HG03039 (cell line): ENCODE data around the gene AZGP1.
"Not testable (repeated sequence)": the region's sequence is repeated elsewhere in the genome, so short reads cannot be mapped to it uniquely, and the experiment has no call there.

Experiments used
- ATAC-seq: cut with Tn5 transposase; IDR thresholded peaks from one replicate; pipeline ENCODE4 v1.9.1; 2021; ENCODE audit warnings: mild to moderate bottlenecking, moderate library complexity; ENCODE audit not compliant: unreplicated experiment

AZGP1 gene

DNA sequence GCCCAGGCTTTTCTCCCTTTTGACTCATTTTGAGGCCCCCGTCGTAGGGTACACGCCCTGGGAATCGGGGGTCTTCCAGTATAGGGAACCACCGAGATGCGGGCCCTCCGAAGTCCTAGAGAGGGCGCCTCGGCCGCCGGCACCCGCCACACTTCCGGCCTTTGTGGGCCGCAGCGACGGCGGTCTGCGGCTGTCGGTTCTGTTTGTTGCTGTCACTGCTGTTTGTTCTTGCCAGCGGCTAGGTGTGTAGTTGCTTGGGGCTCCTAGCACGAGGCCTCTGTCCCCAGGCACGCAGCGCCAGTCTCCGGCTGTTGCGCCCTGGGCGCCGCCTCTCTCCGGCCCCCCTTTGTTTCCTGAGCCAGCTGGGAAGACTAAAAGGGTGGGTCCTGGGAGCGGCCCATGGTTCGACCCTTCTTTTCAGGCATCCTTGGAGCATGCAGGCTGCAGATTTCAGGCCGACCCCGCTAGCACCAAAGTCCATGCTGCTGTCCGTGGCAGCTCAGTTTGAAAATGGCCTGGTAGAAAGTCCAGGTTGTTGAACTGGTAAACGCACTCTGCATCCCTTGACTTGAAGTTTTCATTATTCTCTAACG, 21.8 kb upstream of the AZGP1 start:
- ATAC-seq, result no peak

DNA sequence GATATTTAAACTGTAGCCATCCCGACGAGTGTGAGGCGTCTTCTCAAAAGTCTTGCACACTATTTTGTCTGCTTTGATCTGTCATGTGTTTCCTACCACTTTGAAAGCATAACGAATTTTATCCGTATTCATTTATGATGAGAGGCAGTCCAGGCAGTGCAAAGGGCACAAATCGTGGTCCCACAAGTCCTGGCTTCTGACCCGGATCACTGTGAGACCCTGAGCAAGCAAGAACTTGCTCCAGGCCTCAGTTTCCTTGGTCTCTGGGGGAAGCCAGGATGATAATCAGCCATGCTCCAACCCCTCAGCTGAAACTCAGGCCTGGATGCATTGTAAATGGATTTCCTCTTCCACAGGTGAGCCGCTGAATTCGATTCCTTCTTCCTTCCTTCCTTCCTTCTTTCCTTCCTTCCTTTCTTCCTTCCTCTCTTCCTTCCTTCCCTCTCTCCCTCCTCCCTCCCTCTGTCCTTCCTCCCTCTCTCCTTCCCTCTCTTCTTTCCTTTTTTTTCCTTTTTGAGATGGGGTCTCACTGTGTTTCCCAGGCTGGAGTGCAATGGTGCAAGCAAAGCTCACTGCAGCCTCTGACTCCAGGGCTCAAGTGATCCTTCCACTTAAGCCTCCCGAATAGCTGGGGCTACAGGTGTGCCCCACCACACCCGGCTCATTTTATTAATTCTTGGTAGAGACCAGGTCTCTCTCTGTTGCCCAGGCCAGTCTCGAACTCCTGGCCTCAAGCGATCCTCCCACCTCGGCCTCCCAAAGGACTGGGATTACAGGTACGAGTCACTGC, 21.1 kb upstream of the AZGP1 start:
- no peak for ATAC-seq

- ATAC-seq, result no peak
Observed at GRCh38 chr7:99994819-99995218, 19.0 kb upstream of the AZGP1 start.

DNA sequence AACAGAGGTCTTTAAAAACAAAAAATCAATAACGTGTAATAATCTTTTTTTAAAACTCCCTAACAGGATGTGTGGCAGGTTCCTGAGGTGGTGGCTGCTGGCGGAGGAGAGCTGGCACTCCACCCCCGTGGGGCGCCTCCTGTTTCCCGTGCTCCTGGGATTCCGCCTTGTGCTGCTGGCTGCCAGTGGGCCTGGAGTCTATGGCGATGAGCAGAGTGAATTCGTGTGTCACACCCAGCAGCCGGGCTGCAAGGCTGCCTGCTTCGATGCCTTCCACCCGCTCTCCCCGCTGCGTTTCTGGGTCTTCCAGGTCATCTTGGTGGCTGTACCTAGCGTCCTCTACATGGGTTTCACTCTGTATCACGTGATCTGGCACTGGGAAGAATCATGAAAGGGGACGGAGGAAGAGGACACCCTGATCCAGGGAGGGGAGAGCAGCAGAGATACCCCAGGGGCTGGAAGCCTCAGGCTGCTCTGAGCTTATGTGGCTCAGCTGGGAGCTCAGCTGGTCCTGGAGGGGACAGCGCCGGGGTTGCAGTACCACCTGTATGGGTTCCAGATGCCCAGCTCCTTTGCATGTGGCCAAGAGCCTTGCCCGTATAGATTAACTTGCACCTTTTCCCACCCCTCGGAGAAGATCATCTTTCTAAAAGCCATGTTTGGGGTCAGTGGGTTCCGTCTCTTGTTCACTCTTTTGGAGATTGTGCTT, 16.7 kb upstream of the AZGP1 start:
- no peak for ATAC-seq

GRCh38 chr7:99991543-99991942, 15.7 kb upstream of the AZGP1 start:
- ATAC-seq, result not testable (repeated sequence)

DNA sequence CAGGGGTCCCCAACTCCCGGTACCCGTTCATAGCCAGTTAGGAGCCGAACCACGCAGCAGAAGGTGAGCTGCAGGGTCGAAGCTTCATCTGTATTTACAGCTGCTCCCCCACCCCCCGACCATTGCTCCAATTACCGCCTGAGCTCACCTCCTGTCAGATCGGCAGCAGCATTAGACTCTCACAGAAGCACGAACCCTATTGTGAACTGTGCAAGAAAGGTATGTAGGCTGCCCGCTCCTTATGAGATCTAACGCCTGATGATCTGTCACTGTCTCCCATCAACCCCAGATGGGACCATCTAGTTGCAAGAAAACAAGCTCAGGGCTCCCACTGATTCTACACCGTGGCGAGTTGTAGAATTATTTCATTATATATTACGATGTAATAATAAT, 14.6 kb upstream of the AZGP1 start:
- ATAC-seq, result no peak

DNA sequence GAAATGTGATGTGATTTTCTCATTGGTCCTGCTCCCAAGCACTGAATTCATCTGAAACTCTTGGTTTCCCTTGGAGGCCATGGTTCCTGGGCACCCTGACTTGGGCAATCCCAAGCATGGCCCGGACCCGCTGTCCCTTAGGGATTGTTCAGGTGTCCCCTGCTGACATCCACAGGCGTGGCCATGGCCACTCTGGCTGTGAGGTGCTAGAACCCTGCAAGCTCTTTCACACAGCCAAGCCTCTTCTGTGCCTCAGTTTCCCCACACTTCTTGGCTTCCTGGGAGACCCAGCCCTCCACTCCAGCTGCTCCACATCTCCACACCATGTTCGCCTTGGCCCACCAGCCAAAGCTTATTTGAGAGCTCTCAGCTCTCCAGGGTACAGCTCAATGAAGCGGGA, 12.0 kb upstream of the AZGP1 start:
- ATAC-seq, result no peak

DNA sequence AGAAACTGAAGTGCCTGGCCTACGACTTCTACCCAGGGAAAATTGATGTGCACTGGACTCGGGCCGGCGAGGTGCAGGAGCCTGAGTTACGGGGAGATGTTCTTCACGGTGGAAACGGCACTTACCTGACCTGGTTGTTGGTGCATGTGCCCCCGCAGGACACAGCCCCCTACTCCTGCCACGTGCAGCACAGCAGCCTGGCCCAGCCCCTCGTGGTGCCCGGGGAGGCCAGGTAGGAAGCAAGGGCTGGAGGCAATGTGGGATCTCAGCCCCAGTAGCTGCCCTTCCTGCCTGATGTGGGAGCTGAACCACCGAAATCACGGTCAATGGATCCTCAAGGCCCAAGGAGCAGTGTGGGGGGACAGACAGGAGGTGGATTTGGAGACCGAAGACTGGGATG, 11.5 kb upstream of the AZGP1 start:
- ATAC-seq, result not testable (repeated sequence)

DNA sequence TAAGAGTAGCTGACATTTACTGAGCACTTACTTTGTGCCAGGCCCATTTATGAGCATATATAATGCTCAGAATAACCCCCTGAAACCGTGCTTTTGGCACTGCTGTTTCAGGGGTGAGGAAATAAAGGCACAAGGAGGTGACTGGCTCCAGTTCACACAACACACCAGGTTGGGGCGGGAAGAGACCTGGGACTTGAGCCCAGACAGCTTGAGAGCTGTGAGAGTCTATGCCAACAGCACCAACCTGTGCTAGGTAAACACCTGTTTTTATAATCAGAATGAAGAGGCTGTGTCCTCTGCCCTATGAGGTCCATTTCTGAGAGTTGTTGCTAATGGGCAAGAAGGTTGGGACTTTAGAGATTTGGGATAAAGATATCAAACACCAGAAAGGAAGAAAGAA, 8.8 kb upstream of the AZGP1 start:
- no peak for ATAC-seq

GRCh38 chr7:99981066-99981465, 5.2 kb upstream of the AZGP1 start:
- not testable (repeated sequence) for ATAC-seq

- not testable (repeated sequence) for ATAC-seq
Observed at GRCh38 chr7:99980448-99980872, 4.6 kb upstream of the AZGP1 start.

- not testable (repeated sequence) for ATAC-seq
Observed at GRCh38 chr7:99979814-99980225, 4.0 kb upstream of the AZGP1 start.

DNA sequence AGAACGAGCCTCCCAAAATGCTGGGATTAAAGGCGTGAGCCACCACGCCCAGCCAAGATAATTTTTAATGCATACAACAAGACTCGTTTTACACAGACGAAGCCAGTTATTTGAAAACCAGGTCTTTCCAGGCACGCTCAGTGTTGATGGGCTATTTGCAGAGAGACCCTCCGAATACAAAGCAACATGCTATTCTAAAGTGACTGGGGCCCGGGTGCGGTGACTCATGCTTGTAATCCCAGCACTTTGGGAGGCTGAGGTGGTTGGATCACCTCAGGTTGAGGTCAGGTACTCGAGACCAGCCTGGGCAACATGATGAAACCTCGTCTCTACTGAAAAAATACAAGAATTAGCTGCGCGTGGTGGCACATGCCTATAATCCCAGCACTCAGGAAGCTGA, 795 bp upstream of the AZGP1 start:
- no peak for ATAC-seq

- no peak for ATAC-seq
Observed at GRCh38 chr7:99974681-99975080, 1.1 kb downstream of the AZGP1 start.

GRCh38 chr7:99973817-99974216, 2.0 kb downstream of the AZGP1 start:
- ATAC-seq, result not testable (repeated sequence)

DNA sequence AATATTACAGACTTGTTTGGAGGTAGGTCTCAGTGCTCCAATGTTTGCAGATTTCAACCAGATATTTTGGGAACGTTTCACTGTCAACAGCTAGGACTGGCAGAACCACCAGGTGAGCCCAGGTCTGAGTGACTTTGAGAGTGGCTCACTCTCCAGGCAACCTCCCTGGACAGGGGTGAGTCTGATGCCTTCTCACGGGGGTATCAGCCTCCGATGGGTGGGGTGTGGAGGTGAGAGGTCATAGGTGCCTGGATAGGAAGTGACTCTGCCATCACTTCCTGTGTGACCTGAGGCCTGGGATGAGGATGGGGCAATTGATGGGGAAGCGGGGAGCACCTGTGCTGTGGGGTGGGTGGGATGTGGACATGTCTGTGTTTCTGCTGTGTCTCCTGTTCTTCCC, 4.6 kb downstream of the AZGP1 start:
- no peak for ATAC-seq

DNA sequence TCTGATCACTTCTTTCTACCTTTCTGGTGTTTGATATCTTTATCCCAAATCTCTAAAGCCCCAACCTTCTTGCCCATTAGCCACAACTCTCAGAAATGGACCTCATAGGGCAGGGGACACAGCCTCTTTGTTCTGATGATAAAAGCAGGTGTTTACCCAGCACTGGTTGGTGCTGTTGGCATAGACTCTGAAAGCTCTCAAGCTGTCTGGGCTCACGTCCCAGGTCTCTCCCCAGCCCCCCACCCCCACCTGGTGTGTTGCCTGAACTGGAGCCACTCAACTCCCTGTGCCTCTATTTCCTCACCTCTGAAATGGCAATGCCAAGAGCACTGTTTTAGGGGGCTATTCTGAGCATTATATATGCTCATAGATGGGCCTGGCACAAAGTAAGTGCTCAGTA, 6.0 kb downstream of the AZGP1 start:
- ATAC-seq, result not testable (repeated sequence)

GRCh38 chr7:99969298-99969697, 6.5 kb downstream of the AZGP1 start:
- ATAC-seq, result no peak

DNA sequence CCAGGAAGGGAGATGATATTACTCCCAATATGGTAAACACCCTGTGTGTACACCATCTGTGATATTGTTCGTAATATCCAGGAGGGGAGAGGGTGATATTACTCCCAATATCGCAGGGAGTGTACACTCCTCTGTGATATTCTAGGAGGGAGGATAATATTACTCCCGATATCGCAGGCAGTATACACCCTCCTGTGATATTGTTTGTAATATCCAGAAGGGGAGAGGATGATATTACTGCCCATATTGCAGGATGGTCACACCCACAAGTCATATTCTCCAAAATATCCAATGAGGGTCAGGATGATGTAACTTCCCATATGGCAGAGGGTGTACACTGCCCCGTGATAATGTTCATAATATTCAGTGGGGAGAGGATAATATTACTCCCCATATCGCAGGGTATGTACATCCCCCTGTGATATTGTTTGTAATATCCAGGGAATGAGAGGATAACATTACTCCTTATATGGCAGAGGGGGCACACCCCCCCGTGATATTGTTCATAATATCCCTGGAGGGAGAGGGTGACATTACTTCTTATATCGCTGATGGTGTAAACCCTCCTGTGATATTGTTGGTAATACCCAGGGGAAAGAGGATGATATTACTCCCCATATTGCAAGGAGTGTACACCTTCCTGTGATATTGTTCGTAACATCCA, 17.1 kb downstream of the AZGP1 start:
- no peak for ATAC-seq

- no peak for ATAC-seq
Observed at GRCh38 chr7:99955247-99955646, 20.6 kb downstream of the AZGP1 start.

DNA sequence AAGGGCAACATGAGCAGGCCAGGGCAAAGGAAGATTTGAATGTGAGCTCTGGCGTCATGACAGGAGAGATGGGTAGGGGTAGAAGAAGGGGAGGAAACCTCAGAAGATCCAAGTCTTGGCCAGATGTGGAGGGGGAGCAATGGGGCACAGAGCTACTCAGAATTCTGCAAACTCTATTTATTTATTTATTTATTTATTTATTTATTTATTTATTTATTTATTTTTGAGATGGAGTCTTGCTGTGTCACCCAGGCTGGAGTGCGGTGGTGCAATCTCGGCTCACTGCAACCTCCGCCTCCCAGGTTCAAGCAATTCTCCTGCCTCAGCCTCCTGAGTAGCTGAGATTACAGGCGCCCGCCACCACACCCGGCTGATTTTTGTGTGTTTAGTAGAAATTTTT, 21.2 kb downstream of the AZGP1 start:
- not testable (repeated sequence) for ATAC-seq
